SH-SY5Y (cell line): Measurements from ENCODE around the gene SLC34A1.

Source experiments
- GATA2 ChIP-seq: IDR thresholded peaks from 2 replicates; pipeline ENCODE4 v1.6.1; 2011; ENCODE audit warnings: mild to moderate bottlenecking, low read depth, low read length
- GATA3 ChIP-seq: IDR thresholded peaks from 2 replicates; pipeline ENCODE4 v1.6.1; 2011; ENCODE audit warnings: low read depth, mild to moderate bottlenecking, low read length, moderate library complexity

DNA sequence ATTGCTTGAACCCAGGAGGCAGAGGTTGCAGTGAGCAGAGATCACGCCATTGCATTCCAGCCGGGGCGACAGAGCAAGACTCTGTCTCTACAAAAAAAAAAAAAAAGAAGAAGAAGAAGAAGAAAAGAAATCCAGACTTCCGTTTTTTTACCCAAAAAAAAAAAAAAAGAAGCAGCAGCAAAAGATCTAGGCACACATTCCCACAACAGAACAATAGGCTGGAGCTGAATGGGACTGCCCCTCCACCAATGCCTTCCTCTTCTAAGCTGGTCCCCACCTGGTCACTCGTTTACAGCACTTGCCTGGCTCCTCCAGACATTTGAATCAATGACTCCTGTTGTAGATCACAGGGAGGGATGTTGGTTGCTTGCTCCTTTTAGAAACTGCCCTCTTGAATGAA, 31.1 kb upstream of the SLC34A1 start:
- TF ChIP-seq GATA3 (no peak), GATA2 (no peak)
